Activated naive CD8-positive, alpha-beta T cell (primary cell): ENCODE measurements around the gene PLEKHG7.
A peak's percentile ranks its signal among the peaks of the same experiment; 100 is the strongest.
"Not testable (repeated sequence)": the region's sequence is repeated elsewhere in the genome, so short reads cannot be mapped to it uniquely, and the experiment has no call there.

Experiments used
- H3K27ac Mint-ChIP-seq: one replicate; pipeline ENCODE4 v1.8.0; 2021; ENCODE audit warnings: mixed read lengths
- H3K27me3 Mint-ChIP-seq: one replicate; pipeline ENCODE4 v1.8.0; 2021; ENCODE audit warnings: mixed read lengths
- H3K36me3 Mint-ChIP-seq: one replicate; pipeline ENCODE4 v1.8.0; 2021; ENCODE audit warnings: mixed read lengths
- H3K4me1 Mint-ChIP-seq: one replicate; pipeline ENCODE4 v1.8.0; 2021; ENCODE audit warnings: low read depth, mixed read lengths
- H3K4me3 Mint-ChIP-seq: one replicate; pipeline ENCODE4 v1.8.0; 2021; ENCODE audit warnings: mild to moderate bottlenecking, mixed read lengths
- H3K9me3 Mint-ChIP-seq: one replicate; pipeline ENCODE4 v1.8.0; 2021; ENCODE audit warnings: low read depth, mixed read lengths

PLEKHG7 gene

GRCh38 chr12:92749691-92750090, 46.9 kb downstream of the PLEKHG7 start:
- H3K27ac Mint-ChIP-seq, H3K36me3 Mint-ChIP-seq, H3K4me1 Mint-ChIP-seq, H3K4me3 Mint-ChIP-seq, H3K27me3 Mint-ChIP-seq, H3K9me3 Mint-ChIP-seq: not testable (repeated sequence)

- no peaks in the 10 kb centered on the region for H3K4me1 Mint-ChIP-seq
- peaks cover 3% of the 10 kb centered on the region for H3K36me3 Mint-ChIP-seq
- H3K27ac Mint-ChIP-seq = no peak overlapping the region
- peaks cover 2% of the 10 kb centered on the region for H3K27me3 Mint-ChIP-seq
- H3K9me3 Mint-ChIP-seq = no peaks in the 10 kb centered on the region
- H3K4me3 Mint-ChIP-seq = no peak overlapping the region
Measured at GRCh38 chr12:92753976-92754885, 51.4 kb downstream of the PLEKHG7 start.

GRCh38 chr12:92756898-92757596, 54.3 kb downstream of the PLEKHG7 start:
- peaks cover 4% of the 10 kb centered on the region for H3K27me3 Mint-ChIP-seq
- no peak overlapping the region for H3K27ac Mint-ChIP-seq

GRCh38 chr12:92757597-92758121, 54.9 kb downstream of the PLEKHG7 start:
- Mint-ChIP-seq H3K4me1 (no peaks in the 10 kb centered on the region), H3K9me3 (no peaks in the 10 kb centered on the region), H3K36me3 (peaks cover 3% of the 10 kb centered on the region), H3K27ac (no peak overlapping the region), H3K4me3 (no peak overlapping the region), H3K27me3 (peaks cover 4% of the 10 kb centered on the region)

More at GRCh38 chr12:92756898-92757596, 54.3 kb downstream of the PLEKHG7 start:
- no peaks in the 10 kb centered on the region for H3K9me3 Mint-ChIP-seq
- peaks cover 3% of the 10 kb centered on the region for H3K36me3 Mint-ChIP-seq
- H3K4me1 Mint-ChIP-seq = no peaks in the 10 kb centered on the region
- H3K4me3 Mint-ChIP-seq = no peak overlapping the region

- no peaks in the 10 kb centered on the region for H3K9me3 Mint-ChIP-seq
- H3K4me1 Mint-ChIP-seq = no peaks in the 10 kb centered on the region
- H3K4me3 Mint-ChIP-seq = no peak overlapping the region
- H3K27ac Mint-ChIP-seq = no peak overlapping the region
- no peaks in the 10 kb centered on the region for H3K36me3 Mint-ChIP-seq
- H3K27me3 Mint-ChIP-seq = peaks cover 6% of the 10 kb centered on the region
Measured at GRCh38 chr12:92759634-92760268, 57.0 kb downstream of the PLEKHG7 start.

- peaks cover 6% of the 10 kb centered on the region for H3K27me3 Mint-ChIP-seq
- no peak overlapping the region for H3K4me3 Mint-ChIP-seq
- H3K4me1 Mint-ChIP-seq = peaks cover 2% of the 10 kb centered on the region
- no peak overlapping the region for H3K27ac Mint-ChIP-seq
- H3K9me3 Mint-ChIP-seq = no peaks in the 10 kb centered on the region
- H3K36me3 Mint-ChIP-seq = no peaks in the 10 kb centered on the region
Measured at GRCh38 chr12:92762773-92763172, 60.0 kb downstream of the PLEKHG7 start.

GRCh38 chr12:92764831-92765230, 62.0 kb downstream of the PLEKHG7 start:
- Mint-ChIP-seq H3K4me3 (no peak overlapping the region), H3K4me1 (peaks cover 19% of the 10 kb centered on the region), H3K36me3 (no peaks in the 10 kb centered on the region), H3K27me3 (peaks cover 4% of the 10 kb centered on the region), H3K9me3 (no peaks in the 10 kb centered on the region), H3K27ac (no peak overlapping the region)

GRCh38 chr12:92765871-92766270, 63.1 kb downstream of the PLEKHG7 start:
- H3K36me3 Mint-ChIP-seq = no peaks in the 10 kb centered on the region
- peaks cover 28% of the 10 kb centered on the region for H3K4me1 Mint-ChIP-seq
- no peak overlapping the region for H3K4me3 Mint-ChIP-seq
- H3K27ac Mint-ChIP-seq = no peak overlapping the region
- H3K27me3 Mint-ChIP-seq = peaks cover 4% of the 10 kb centered on the region
- no peaks in the 10 kb centered on the region for H3K9me3 Mint-ChIP-seq

GRCh38 chr12:92769124-92769901, 66.5 kb downstream of the PLEKHG7 start:
- no peaks in the 10 kb centered on the region for H3K9me3 Mint-ChIP-seq
- H3K36me3 Mint-ChIP-seq = no peaks in the 10 kb centered on the region
- peaks cover 35% of the 10 kb centered on the region for H3K4me1 Mint-ChIP-seq
- peak overlapping the region; percentile 54 for H3K27ac Mint-ChIP-seq
- peak overlapping the region; percentile 14 for H3K4me3 Mint-ChIP-seq
- H3K27me3 Mint-ChIP-seq = no peaks in the 10 kb centered on the region

- Mint-ChIP-seq H3K9me3 (no peaks in the 10 kb centered on the region), H3K4me3 (no peak overlapping the region), H3K27me3 (no peaks in the 10 kb centered on the region), H3K4me1 (peaks cover 35% of the 10 kb centered on the region), H3K27ac (peak overlapping the region; percentile 34), H3K36me3 (no peaks in the 10 kb centered on the region)
Measured at GRCh38 chr12:92771001-92771400, 68.2 kb downstream of the PLEKHG7 start.

GRCh38 chr12:92775416-92775815, 72.6 kb downstream of the PLEKHG7 start:
- Mint-ChIP-seq H3K4me1 (peaks cover 11% of the 10 kb centered on the region), H3K27me3 (no peaks in the 10 kb centered on the region), H3K4me3 (no peak overlapping the region), H3K9me3 (no peaks in the 10 kb centered on the region), H3K27ac (no peak overlapping the region), H3K36me3 (peaks cover 11% of the 10 kb centered on the region)

- H3K9me3 Mint-ChIP-seq = no peaks in the 10 kb centered on the region
- H3K4me1 Mint-ChIP-seq = no peaks in the 10 kb centered on the region
- H3K36me3 Mint-ChIP-seq = peaks cover 14% of the 10 kb centered on the region
- no peak overlapping the region for H3K27ac Mint-ChIP-seq
- no peak overlapping the region for H3K4me3 Mint-ChIP-seq
- H3K27me3 Mint-ChIP-seq = no peaks in the 10 kb centered on the region
Measured at GRCh38 chr12:92778525-92778924, 75.7 kb downstream of the PLEKHG7 start.

- Mint-ChIP-seq H3K4me3 (no peak overlapping the region), H3K27ac (no peak overlapping the region), H3K9me3 (no peaks in the 10 kb centered on the region), H3K27me3 (no peaks in the 10 kb centered on the region), H3K4me1 (no peaks in the 10 kb centered on the region), H3K36me3 (peaks cover 14% of the 10 kb centered on the region)
Measured at GRCh38 chr12:92779902-92780301, 77.1 kb downstream of the PLEKHG7 start.

GRCh38 chr12:92784356-92784755, 81.6 kb downstream of the PLEKHG7 start:
- no peak overlapping the region for H3K4me3 Mint-ChIP-seq
- H3K9me3 Mint-ChIP-seq = no peaks in the 10 kb centered on the region
- H3K4me1 Mint-ChIP-seq = peaks cover 7% of the 10 kb centered on the region
- no peak overlapping the region for H3K27ac Mint-ChIP-seq
- no peaks in the 10 kb centered on the region for H3K27me3 Mint-ChIP-seq
- H3K36me3 Mint-ChIP-seq = peaks cover 8% of the 10 kb centered on the region
